Kidney (tissue), 14 donors: ENCODE results near the gene LMO3. TPM values are rescaled to one million over a fixed set of nuclear protein-coding genes. Genes with fewer than 3 reads are reported as not detected.
"Not testable (repeated sequence)": the region's sequence is repeated elsewhere in the genome, so short reads cannot be mapped to it uniquely, and the experiment has no call there.

Experiments used
- DNase-seq, 5 donors: peaks; one replicate each; pipeline ENCODE4 v3.0.0-alpha.2; 2013 to 2020
- FAIRE-seq: peaks from 2 replicates; lab custom pipeline; 2012; peaks lifted over from hg19 to GRCh38; lab: Jason Lieb, UNC
- H3K27ac ChIP-seq, 2 donors: one replicate each; pipeline ENCODE4 v1.7.0; 2013; ENCODE audit warnings: low read depth in 2 of 2, low read length in 2 of 2, inconsistent platforms in 1 of 2
- H3K27me3 ChIP-seq: one replicate; pipeline ENCODE4 v1.7.1; 2013; ENCODE audit warnings: low read length, inconsistent platforms; ENCODE audit not compliant: control insufficient read depth, insufficient read depth
- H3K36me3 ChIP-seq, 3 donors: one replicate each; pipeline versions ENCODE4 v1.7.0 to v1.7.1; 2013; ENCODE audit warnings: low read length in 3 of 3, control low read depth in 1 of 3, inconsistent platforms in 1 of 3; ENCODE audit not compliant: insufficient read depth in 3 of 3, control insufficient read depth in 2 of 3
- H3K4me1 ChIP-seq, 3 donors: one replicate each; pipeline versions ENCODE4 v1.7.0 to v1.7.1; 2013; ENCODE audit warnings: low read length in 3 of 3, inconsistent platforms in 1 of 3, low read depth in 1 of 3; ENCODE audit not compliant: control insufficient read depth in 2 of 3, insufficient read depth in 2 of 3
- H3K4me3 ChIP-seq, 3 donors: one replicate each; pipeline versions ENCODE4 v1.7.0 to v1.8.1; 2013; ENCODE audit warnings: low read length in 3 of 3, control low read depth in 1 of 3, inconsistent platforms in 1 of 3
- H3K9ac ChIP-seq, 3 donors: one replicate each; pipeline versions ENCODE4 v1.7.0 to v1.7.1; 2013; ENCODE audit warnings: low read length in 3 of 3, control low read depth in 1 of 3, inconsistent platforms in 1 of 3
- H3K9me3 ChIP-seq, 3 donors: one replicate each; pipeline versions ENCODE4 v1.7.0 to v1.7.1; 2013; ENCODE audit warnings: low read length in 3 of 3, control low read depth in 1 of 3, inconsistent platforms in 1 of 3; ENCODE audit not compliant: control insufficient read depth in 2 of 3, insufficient read depth in 1 of 3
- CTCF ChIP-seq: IDR thresholded peaks from 3 replicates; pipeline ENCODE4 v1.5.1; 2012; ENCODE audit warnings: mild to moderate bottlenecking, moderate library complexity, borderline replicate concordance; ENCODE audit not compliant: insufficient read depth; ENCODE audit errors: extremely low read depth
- intact Hi-C: fragments of 100-400 bp; cut with DNase I; formaldehyde crosslinking; loops from one replicate; pipeline ENCODE4 v1.11.1; 2022
- polyA plus RNA-seq: library from polyadenylated mRNA; stranded (reverse); fragments of 350-450 nt; fragmentation: Illumina TruSeq; extraction: RNeasy Lipid Tissue Mini Kit (QIAGEN cat#74804); gene quantifications from one replicate; pipeline ENCODE4 v1.2.3, GENCODE V29; 2014; ENCODE audit warnings: low read depth, low replicate concordance; ENCODE audit not compliant: insufficient read depth
- total RNA-seq: library from RNA; stranded (reverse); fragmentation: NEBNext Ultra II Directional; extraction: Animal tissue kit (Norgen Biotek cat#: 25700); gene quantifications from one replicate; pipeline ENCODE4 v1.2.1, GENCODE V29; 2021
- donor health status: control.
- donor health status: control.
- donor health status: control.
- donor health status: control.
- donor health status: control.
- donor health status: DM: yes; HTN: yes; CAD: no.
- donor health status: Normal renal cell carcinoma (clear cell type).

LMO3 gene
- total and polyA plus RNA-seq, 2 donors from 2014 or later = 3.7 to 4.6 TPM

DNA sequence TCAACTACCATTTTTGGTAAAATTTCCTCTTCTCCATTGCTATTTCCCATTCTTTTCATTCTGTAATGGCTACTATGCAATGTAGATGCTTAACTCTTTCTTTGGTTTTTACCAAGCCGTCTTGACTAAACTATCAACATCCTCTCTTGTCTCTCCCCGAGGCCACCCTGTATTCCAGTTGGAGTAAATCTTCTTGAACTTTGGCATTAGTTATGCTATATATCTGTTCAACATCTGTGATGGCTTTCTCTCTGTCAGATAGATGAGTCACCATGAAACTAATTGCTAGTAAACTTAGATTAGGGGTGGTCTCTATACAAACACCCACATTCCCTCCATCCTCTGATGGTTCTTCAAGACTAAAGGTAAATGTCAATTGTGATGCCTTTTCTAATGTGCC lies 63.4 kb downstream of the LMO3 start:
- no peak overlapping the region for H3K9ac ChIP-seq
- DNase-seq = no peak
- no peaks in the 10 kb centered on the region for H3K9me3 ChIP-seq
- intact Hi-C loops = no loop called here
- no peaks in the 10 kb centered on the region for H3K27me3 ChIP-seq
- H3K4me3 ChIP-seq = no peak overlapping the region
- H3K27ac ChIP-seq = no peak overlapping the region
- TF ChIP-seq CTCF = no peak
- H3K36me3 ChIP-seq = no peaks in the 10 kb centered on the region
- FAIRE-seq = no peak
- H3K4me1 ChIP-seq = no peaks in the 10 kb centered on the region

- H3K4me1 ChIP-seq, intact Hi-C loops, DNase-seq, H3K27me3 ChIP-seq, H3K27ac ChIP-seq, H3K36me3 ChIP-seq, FAIRE-seq, H3K9ac ChIP-seq, H3K9me3 ChIP-seq, H3K4me3 ChIP-seq: not testable (repeated sequence)
Measured at GRCh38 chr12:16537652-16538051, 68.3 kb downstream of the LMO3 start.

DNA sequence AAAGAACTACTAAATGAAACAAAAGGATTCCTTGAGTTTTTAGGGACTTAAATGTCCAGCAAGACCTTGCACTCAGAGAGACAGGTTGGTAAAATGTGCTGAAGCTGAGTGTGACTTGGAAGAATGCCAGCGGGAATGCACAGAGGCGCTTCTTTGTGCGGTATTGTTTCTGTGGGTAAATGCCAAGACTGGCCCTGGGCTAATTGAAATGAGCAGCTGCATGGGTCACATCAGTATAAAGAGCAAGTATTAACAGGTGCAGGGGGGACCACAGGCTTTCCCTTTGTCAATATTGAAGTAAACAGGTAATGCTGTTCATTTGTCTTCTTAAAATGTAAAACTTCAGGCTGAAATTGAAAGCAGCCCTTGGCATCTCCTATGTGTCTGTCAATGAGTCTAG lies 74.3 kb downstream of the LMO3 start:
- intact Hi-C loops = no loop called here
- no peak for TF ChIP-seq CTCF
- Histone ChIP-seq H3K4me3 (no peak overlapping the region), H3K36me3 (no peaks in the 10 kb centered on the region), H3K27ac (no peak overlapping the region), H3K4me1 (no peaks in the 10 kb centered on the region), H3K9ac (no peak overlapping the region), H3K27me3 (no peaks in the 10 kb centered on the region), H3K9me3 (no peaks in the 10 kb centered on the region)
- DNase-seq = peak in 2 of 5 donors; percentile 8 to 12
- no peak for FAIRE-seq

DNA sequence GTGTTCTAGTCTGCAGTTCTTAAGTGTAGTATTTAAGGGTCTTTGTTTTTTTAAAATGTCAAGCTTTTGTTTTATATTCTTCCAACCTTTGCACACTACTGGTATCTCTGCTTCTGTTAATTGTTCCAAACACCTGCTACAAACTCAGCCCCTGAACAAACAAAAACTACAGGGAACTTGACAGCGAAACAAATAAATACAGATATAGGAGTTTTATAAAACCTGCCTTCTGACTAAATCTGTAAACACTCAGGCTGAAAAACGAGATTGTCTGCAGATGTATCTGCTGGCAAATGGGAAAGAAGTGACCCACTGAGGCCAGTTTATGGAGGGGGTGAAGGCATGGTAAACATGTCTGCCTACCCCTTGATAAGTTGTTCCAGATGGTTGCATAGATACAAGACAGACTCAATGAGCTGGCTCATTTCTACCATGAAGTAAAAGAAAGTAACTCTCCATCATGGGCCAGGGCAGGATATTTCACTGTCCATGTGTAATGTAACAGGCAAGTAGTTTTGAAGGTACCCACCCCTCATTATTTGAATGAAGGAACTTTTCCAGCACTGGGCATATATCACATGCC lies 75.6 kb downstream of the LMO3 start:
- no peak for TF ChIP-seq CTCF
- FAIRE-seq = no peak
- H3K27me3 ChIP-seq = no peaks in the 10 kb centered on the region
- H3K9me3 ChIP-seq = no peaks in the 10 kb centered on the region
- H3K9ac ChIP-seq = no peak overlapping the region
- H3K36me3 ChIP-seq = no peaks in the 10 kb centered on the region
- no peak overlapping the region for H3K27ac ChIP-seq
- no peaks in the 10 kb centered on the region for H3K4me1 ChIP-seq
- DNase-seq = no peak
- intact Hi-C loops = no loop called here
- H3K4me3 ChIP-seq = no peak overlapping the region
